Naive thymus-derived CD8-positive, alpha-beta T cell (primary cell): ENCODE results near the gene FAF1. TPM values are rescaled to one million over a fixed set of nuclear protein-coding genes. Genes with fewer than 3 reads are reported as not detected.
A peak's percentile ranks its signal among the peaks of the same experiment; 100 is the strongest.

Source experiments
- ATAC-seq, 2 donors: fragments of 150-1000 bp; cut with Tn5 transposase in 1 of 2; sonication (Bioruptor Pico), chemical (Tn5 transposase) in 1 of 2; 1 replicate in 1 of 2; 2 replicates in 1 of 2; pipeline ENCODE4 v1.10.0; 2021; ENCODE audit warnings: mild to moderate bottlenecking in 2 of 2, moderate library complexity in 2 of 2
- POLR2A ChIA-PET: fragments of 350-600 bp; sonication (Branson Sonifier 250); formaldehyde crosslinking; loops from one replicate; lab custom pipeline; 2021; ENCODE audit warnings: antibody characterized with exemption; lab: Charles Lee
- DNase-seq, 10 donors: peaks; one replicate each; pipeline versions ENCODE4 v3.0.0 to v3.0.0-alpha.2; 2020 to 2022
- H3K27ac Mint-ChIP-seq, 10 donors: one replicate each; pipeline ENCODE4 v1.8.0; 2020 to 2022; ENCODE audit warnings: mild to moderate bottlenecking in 10 of 10, mixed read lengths in 10 of 10, moderate library complexity in 4 of 10, inconsistent platforms in 1 of 10
- H3K27me3 Mint-ChIP-seq, 5 donors: one replicate each; pipeline ENCODE4 v1.8.0; 2021 to 2022; ENCODE audit warnings: mixed read lengths in 5 of 5
- H3K36me3 Mint-ChIP-seq, 3 donors: one replicate each; pipeline ENCODE4 v1.8.0; 2020 to 2022; ENCODE audit warnings: mixed read lengths in 3 of 3, mild to moderate bottlenecking in 2 of 3, inconsistent platforms in 1 of 3
- H3K4me1 Mint-ChIP-seq, 4 donors: one replicate each; pipeline ENCODE4 v1.8.0; 2021 to 2022; ENCODE audit warnings: mixed read lengths in 4 of 4
- H3K4me3 Mint-ChIP-seq, 10 donors: one replicate each; pipeline ENCODE4 v1.8.0; 2020 to 2022; ENCODE audit warnings: mild to moderate bottlenecking in 10 of 10, mixed read lengths in 10 of 10, moderate library complexity in 6 of 10, inconsistent platforms in 1 of 10
- H3K9me3 Mint-ChIP-seq, 9 donors: one replicate each; pipeline ENCODE4 v1.8.0; 2020 to 2022; ENCODE audit warnings: mixed read lengths in 9 of 9, mild to moderate bottlenecking in 3 of 9, inconsistent platforms in 1 of 9, moderate library complexity in 1 of 9
- polyA plus RNA-seq, 3 donors: library from polyadenylated mRNA; unstranded; fragments of 300-500 nt; fragmentation: Illumina TruSeq; gene quantifications; one replicate each; pipeline ENCODE4 v1.2.3, GENCODE V29; 2021
- total RNA-seq, 8 experiments: library from RNA in 2 of 8; stranded (reverse) in 2 of 8; gene quantifications; one replicate each; pipeline ENCODE4 v1.2.3 and lab custom pipeline; 2021 to 2026

Gene FAF1
- total and polyA plus RNA-seq, 5 experiments from 2014 or later, result 46.2 to 64.5 (median 48.2) TPM

DNA sequence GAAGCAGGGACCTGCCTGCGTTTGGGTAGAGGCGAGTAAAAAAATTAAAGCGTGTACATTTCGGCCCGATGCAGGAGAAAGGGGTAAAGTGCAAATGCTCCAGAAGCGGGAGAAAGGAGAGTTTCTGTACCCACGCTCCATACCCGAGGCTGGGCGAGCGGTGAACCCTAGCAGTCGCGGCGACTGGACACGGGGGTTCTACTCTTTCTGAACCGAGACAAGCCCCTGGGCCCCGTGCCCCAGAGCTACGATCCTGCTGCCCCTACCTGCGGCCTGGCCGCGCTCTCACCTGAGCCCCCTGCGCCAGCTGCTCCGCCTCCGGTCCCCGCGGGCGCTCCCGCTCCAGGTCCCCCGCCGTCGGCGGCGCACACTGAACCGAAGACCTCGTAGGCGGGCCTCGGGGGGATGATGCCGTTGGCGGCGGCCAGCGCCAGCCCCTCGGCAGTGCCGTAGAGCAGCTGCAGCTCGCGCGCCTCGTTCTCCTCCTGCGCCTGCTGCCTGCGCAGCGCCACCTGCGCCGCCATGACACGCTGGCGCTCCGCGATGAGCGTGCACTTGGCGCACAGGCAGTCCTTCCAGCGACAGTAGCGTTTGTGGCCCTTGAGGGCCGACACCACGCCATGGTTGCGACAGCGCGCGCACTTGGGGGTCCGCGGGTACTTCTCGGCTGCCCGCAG lies 539.2 kb downstream of the FAF1 start:
- Mint-ChIP-seq H3K36me3 (peaks cover 0 to 8% (median 0%) of the 10 kb centered on the region in 3 donors), H3K9me3 (peaks cover 0 to 3% (median 0%) of the 10 kb centered on the region in 9 donors), H3K4me1 (peaks cover 35 to 73% (median 61%) of the 10 kb centered on the region in 4 donors), H3K4me3 (peak overlapping the region in 6 of 10 donors; percentile 32 to 73 (median 60)), H3K27ac (peak overlapping the region in 1 of 10 donors; percentile 75), H3K27me3 (peaks cover 38 to 89% (median 68%) of the 10 kb centered on the region in 5 donors)
- ATAC-seq (no peak), DNase-seq (no peak)
- POLR2A ChIA-PET, result no interaction called here

DNA sequence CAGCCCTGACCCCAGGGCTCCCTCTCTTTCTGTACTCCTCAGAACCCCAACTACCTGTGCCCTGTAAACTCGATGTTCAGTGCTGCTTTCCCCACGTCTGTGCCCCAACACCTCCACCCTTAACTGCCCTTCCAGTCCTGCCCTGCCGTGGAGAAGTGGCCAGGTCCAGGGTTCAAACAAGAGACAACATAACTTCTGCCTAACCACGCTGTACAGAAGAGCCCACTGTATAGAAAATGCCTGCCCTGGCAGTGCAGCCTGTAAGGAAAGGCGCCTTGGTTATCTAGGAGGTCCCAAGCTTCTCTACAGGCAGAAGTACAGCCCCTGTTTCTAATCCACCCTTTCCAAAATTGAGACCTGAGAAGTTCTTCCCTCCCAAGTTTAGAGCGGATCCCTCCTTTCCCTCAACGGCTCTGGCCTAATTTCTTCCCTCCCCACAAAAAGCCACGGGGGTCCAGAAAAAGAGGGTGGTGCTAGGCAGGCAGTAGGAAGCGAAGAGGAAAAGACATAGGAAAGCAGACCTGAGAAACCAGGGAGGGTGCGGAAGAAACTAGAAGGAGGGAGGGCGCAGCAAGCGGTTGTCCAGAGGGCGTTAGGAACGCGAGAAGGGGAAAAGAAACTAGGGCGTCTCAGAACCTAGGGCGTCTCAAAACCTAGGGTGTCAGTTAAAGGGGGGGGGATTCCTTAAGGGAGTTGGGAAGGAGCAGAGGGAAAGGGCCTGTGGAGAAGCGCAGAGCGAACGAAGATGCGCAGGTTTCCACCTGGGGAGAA lies 540.0 kb downstream of the FAF1 start:
- peaks cover 0 to 3% (median 0%) of the 10 kb centered on the region in 9 donors for H3K9me3 Mint-ChIP-seq
- H3K4me1 Mint-ChIP-seq, result peaks cover 35 to 69% (median 57%) of the 10 kb centered on the region in 4 donors
- DNase-seq (no peak), ATAC-seq (no peak)
- POLR2A ChIA-PET, result no interaction called here
- peaks cover 0 to 8% (median 0%) of the 10 kb centered on the region in 3 donors for H3K36me3 Mint-ChIP-seq
- H3K27ac Mint-ChIP-seq, result peak overlapping the region in 1 of 10 donors; percentile 75
- H3K27me3 Mint-ChIP-seq, result peaks cover 38 to 87% (median 63%) of the 10 kb centered on the region in 5 donors
- peak overlapping the region in 9 of 10 donors; percentile 25 to 73 (median 57) for H3K4me3 Mint-ChIP-seq

DNA sequence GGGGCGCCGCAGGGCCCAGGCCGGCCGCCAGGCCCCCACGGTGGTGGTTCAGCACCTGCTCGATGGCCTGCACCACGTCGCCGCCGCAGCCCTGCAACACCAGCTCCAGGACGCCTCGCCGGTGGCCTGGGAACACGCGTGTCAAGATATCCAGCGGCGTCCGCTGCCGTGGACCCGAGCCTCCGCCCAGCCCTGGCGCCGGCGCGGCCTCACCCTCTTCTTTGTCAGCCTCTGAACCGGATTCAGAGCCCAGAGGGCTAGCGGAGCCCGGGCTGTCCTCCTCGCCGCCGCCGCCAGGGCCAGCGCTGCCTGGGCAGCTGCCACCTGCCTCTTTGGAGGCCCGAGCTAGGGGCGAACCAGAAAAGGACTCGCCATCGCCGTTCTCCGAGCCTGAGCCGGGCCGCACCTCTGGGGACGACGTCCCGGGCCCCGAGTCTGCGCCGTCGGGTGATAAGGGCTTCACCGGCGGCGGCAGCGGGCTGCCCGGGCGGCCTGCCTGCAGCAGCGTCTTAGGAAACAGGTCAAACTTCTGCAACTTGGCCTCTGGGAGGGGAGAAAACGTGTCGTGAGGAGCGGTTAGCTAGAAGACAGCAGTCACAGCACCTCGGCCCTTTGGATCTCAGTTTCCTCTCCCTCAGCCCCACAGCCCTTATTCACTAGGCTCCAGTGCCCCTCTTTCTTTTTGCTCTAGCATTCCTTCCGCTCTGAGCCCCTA lies 540.7 kb downstream of the FAF1 start:
- Mint-ChIP-seq H3K36me3 (peaks cover 0 to 3% (median 0%) of the 10 kb centered on the region in 3 donors), H3K9me3 (peaks cover 0 to 3% (median 0%) of the 10 kb centered on the region in 9 donors), H3K4me3 (peak overlapping the region in 7 of 10 donors; percentile 15 to 70 (median 50)), H3K4me1 (peaks cover 28 to 62% (median 49%) of the 10 kb centered on the region in 4 donors), H3K27ac (peak overlapping the region in 1 of 10 donors; percentile 34), H3K27me3 (peaks cover 41 to 87% (median 63%) of the 10 kb centered on the region in 5 donors)
- DNase-seq (no peak), ATAC-seq (no peak)
- POLR2A ChIA-PET, result no interaction called here

DNA sequence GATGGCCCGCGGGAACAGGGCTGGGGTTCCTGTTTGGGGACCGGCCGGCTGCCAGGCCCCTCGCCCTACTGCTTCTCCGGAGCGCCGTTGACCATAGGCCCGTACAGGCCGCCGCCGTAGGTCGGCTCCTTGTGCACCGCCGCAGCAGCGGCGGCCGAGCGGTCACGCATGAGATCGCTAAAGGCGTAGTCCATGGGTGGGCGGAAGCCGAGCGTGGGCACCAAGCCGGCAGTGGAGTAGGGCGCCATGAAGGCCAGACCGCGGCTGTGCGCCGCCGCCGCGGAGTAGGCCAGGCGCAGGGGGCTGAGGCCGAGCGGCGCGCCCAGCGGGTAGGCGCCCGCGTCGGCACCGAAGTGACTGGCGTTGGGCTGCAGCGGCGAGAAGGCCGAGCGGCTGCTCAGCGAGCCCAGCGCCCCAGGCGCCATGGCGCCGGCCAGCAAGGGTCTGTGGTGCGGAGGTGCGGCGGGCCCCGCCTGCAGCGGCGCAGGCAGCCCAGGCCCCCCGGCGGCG lies 541.4 kb downstream of the FAF1 start:
- DNase-seq (no peak), ATAC-seq (no peak)
- POLR2A ChIA-PET, result no interaction called here
- peak overlapping the region in 4 of 10 donors; percentile 14 to 54 (median 43) for H3K4me3 Mint-ChIP-seq
- H3K9me3 Mint-ChIP-seq, result peaks cover 0 to 5% (median 0%) of the 10 kb centered on the region in 9 donors
- H3K36me3 Mint-ChIP-seq, result no peaks in the 10 kb centered on the region
- H3K27me3 Mint-ChIP-seq, result peaks cover 42 to 87% (median 63%) of the 10 kb centered on the region in 5 donors
- H3K27ac Mint-ChIP-seq, result no peak overlapping the region
- H3K4me1 Mint-ChIP-seq, result peaks cover 23 to 55% (median 44%) of the 10 kb centered on the region in 4 donors

DNA sequence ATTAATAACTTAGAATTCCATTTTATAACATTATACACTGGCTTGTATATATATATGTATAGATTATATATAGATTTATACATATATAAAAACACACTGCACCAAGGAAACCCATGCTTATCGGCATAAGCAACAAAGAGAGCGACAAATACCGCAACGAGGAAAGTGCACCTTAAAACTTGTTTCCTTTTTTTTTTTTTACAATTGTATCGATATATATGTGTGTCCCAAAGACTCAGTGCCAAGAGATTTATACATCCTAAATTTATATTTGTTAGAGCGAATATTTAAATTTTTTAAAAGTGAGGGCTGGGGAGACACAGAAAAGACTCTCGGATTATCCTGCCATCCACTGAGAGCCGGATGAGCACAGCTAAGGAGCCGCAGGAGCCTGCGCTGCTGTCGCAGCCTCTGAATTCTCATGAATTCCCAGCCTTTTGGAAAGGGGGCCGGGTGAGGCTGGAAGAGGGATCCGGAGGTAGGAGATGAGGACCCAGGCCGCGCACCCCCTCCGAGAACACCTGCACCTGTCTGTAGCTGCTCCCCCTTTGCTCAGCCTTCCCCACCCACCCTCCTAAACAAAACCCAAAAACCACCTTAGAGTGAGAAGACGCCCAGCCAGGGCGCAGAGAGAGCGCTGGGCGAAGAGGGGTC lies 542.0 kb downstream of the FAF1 start:
- peaks cover 0 to 10% (median 0%) of the 10 kb centered on the region in 9 donors for H3K9me3 Mint-ChIP-seq
- POLR2A ChIA-PET, result no interaction called here
- ATAC-seq (no peak), DNase-seq (no peak)
- H3K36me3 Mint-ChIP-seq, result no peaks in the 10 kb centered on the region
- H3K27ac Mint-ChIP-seq, result no peak overlapping the region
- peaks cover 21 to 49% (median 40%) of the 10 kb centered on the region in 4 donors for H3K4me1 Mint-ChIP-seq
- H3K27me3 Mint-ChIP-seq, result peaks cover 44 to 87% (median 63%) of the 10 kb centered on the region in 5 donors
- H3K4me3 Mint-ChIP-seq, result peak overlapping the region in 6 of 10 donors; percentile 10 to 59 (median 35)

DNA sequence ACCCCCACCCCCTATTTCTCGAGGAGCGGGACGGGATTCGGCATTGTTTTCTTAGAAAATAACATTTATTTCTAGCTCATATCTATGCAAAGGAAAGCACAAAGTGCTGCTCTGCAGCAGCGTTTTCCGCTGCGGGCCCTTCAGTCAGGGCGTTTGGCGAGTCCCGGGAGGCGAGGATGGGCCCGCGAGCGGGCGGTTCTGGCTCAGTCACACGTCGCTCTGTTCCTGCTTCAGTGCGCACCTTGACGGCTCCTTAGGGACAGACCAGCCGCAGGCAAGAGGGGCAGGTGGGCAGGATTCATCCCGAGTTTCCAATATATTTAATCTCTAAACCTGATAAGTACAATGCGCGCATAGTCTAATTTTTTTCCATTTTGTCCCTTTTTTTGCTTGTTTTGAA lies 542.6 kb downstream of the FAF1 start:
- Mint-ChIP-seq H3K4me1 (peaks cover 17 to 43% (median 34%) of the 10 kb centered on the region in 4 donors), H3K9me3 (peaks cover 0 to 16% (median 2%) of the 10 kb centered on the region in 9 donors), H3K4me3 (peak overlapping the region in 6 of 10 donors; percentile 1 to 59 (median 36)), H3K27ac (no peak overlapping the region), H3K36me3 (no peaks in the 10 kb centered on the region), H3K27me3 (peaks cover 41 to 84% (median 64%) of the 10 kb centered on the region in 5 donors)
- DNase-seq, result no peak
- POLR2A ChIA-PET, result no interaction called here
- ATAC-seq, result no peak

DNA sequence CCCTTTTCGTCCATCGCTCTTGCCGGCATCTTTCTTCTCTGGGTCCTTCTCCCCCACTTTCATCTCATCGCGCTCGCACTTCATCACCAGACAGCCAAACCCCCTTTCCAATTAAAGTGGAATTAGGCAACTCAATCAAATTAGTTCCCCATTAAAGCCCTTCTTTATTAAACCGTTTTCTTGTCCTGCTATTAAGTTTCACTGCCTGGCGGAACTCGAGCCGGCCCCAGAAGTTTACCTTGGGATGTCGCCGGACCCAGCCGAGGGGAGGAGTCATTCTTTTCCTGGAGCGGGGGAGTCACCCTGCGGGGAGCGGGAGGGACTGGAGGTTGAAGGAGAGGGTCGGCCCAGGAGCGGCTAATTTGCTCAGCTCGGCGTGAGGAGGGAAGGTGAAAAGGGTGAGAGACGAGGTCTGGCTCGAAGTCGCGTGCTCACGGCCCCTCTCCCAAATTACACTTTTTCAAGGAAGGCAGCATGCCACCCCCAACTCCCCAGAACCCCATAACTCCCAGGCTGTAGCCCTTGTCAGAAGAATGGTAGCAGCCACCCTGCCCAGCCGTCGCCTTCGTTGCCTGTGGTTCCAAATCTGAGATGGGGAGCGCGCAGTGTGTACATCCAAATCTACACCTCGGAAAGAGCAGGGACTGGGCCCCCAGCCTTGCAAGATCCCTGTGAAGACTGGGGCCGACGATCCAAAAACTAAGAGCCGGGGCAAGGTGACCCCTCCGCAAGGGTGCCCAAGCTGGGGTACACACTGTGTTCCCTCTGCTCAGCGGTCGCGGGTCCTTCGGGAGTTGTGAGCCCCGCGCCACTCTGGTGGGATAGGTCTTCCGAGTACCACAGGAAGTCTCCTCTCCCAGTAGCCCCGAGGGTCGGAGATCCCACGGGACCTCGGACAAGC lies 543.3 kb downstream of the FAF1 start:
- ATAC-seq (no peak), DNase-seq (no peak)
- Mint-ChIP-seq H3K27me3 (peaks cover 35 to 77% (median 61%) of the 10 kb centered on the region in 5 donors), H3K36me3 (no peaks in the 10 kb centered on the region), H3K4me3 (peak overlapping the region in 4 of 10 donors; percentile 8 to 54 (median 32)), H3K4me1 (peaks cover 12 to 36% (median 28%) of the 10 kb centered on the region in 4 donors), H3K27ac (peak overlapping the region in 1 of 10 donors; percentile 71), H3K9me3 (peaks cover 0 to 17% (median 3%) of the 10 kb centered on the region in 9 donors)
- POLR2A ChIA-PET, result no interaction called here

DNA sequence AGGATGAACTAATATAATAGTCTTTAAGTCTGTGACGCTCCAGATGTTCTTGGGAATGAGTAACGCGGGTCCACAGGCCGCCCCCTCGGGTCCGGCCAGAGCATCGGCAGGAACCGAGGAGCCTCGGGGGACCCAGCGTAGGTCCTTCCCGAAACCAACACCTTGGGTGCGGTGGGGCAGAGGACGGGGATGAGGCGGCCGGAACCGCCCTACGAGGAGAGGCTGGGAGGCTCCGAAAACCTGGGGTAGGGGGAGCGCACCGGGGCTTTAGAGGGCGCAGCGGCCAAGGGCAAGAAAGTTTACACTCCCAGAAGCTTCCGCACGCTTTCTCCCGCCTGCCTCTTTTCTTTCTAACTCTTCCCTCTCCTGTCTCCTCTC lies 543.9 kb downstream of the FAF1 start:
- Mint-ChIP-seq H3K36me3 (no peaks in the 10 kb centered on the region), H3K4me1 (peaks cover 9 to 31% (median 24%) of the 10 kb centered on the region in 4 donors), H3K9me3 (peaks cover 0 to 17% (median 3%) of the 10 kb centered on the region in 9 donors), H3K27ac (no peak overlapping the region), H3K4me3 (peak overlapping the region in 3 of 10 donors; percentile 8 to 54 (median 32)), H3K27me3 (peaks cover 32 to 74% (median 58%) of the 10 kb centered on the region in 5 donors)
- POLR2A ChIA-PET, result no interaction called here
- DNase-seq, result no peak
- ATAC-seq, result no peak

DNA sequence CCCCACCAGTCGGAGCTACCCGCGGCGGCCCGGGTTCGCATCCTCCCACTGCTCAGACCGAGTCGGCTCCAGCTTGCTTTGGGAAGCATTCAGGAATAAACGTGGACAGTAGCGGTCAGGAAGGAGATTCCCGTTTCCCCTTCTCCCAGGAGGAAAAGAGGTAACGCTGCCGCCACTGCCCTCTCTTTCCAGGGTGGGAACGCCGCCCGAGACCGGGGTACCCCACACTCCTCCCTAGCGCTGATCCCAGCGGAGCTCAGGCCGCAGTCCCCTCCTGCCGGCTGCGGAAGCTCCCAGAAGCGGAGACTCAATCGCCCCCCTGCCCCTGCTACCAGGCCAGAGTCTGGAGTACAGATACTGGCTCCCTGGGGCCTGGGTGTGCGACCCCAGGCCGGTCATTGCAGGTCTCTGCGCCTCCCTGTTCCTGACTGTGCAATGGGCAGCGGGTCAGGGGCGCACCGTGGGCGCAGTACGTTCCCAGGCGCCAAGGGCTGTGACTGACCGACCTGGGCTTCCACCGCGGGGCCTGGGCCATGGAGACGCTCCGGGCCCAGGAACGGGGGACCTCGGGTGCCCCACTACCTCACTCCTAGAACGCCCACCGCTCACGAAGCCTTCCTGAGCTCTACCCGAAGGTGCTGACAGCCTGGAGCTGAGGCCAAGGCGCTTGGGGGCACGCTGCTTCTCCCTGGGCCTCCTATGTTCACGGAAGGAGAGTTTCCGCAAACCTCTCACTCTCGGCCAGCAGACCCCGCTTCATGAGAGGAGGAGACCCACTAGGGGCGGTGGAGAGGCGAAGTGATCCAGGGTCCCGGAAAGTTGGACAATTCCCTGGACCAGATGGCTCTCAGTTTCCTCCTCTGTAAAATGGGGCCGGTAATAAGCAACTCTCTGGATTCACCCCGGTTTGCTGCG lies 544.6 kb downstream of the FAF1 start:
- no peak overlapping the region for H3K27ac Mint-ChIP-seq
- H3K4me3 Mint-ChIP-seq, result peak overlapping the region in 1 of 10 donors; percentile 54
- peaks cover 0 to 17% (median 3%) of the 10 kb centered on the region in 9 donors for H3K9me3 Mint-ChIP-seq
- H3K36me3 Mint-ChIP-seq, result no peaks in the 10 kb centered on the region
- ATAC-seq, result no peak
- H3K4me1 Mint-ChIP-seq, result peaks cover 8 to 30% (median 23%) of the 10 kb centered on the region in 4 donors
- DNase-seq, result no peak
- peaks cover 35 to 77% (median 62%) of the 10 kb centered on the region in 5 donors for H3K27me3 Mint-ChIP-seq
- POLR2A ChIA-PET, result no interaction called here

DNA sequence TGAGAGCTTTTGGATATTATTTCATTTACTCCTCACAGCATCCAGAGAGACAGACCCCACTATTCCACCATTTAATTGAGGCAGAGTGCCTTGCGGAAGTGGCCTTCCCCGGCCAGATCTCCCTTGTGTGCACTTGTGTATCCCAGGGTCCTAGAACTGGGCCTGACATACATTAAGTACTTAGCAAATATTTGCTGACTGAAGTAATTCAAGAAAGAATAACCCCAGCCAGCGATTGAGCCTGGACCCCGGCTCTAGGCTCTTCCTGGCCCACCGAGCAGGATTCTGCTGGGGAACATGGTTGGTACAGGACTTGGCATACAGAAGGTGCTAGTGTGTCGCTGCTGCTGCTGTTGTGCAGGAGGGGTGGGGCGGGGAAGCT lies 545.2 kb downstream of the FAF1 start:
- H3K27ac Mint-ChIP-seq, result no peak overlapping the region
- peaks cover 0 to 21% (median 6%) of the 10 kb centered on the region in 9 donors for H3K9me3 Mint-ChIP-seq
- POLR2A ChIA-PET, result no interaction called here
- peaks cover 31 to 77% (median 57%) of the 10 kb centered on the region in 5 donors for H3K27me3 Mint-ChIP-seq
- peaks cover 2 to 24% (median 16%) of the 10 kb centered on the region in 4 donors for H3K4me1 Mint-ChIP-seq
- no peak overlapping the region for H3K4me3 Mint-ChIP-seq
- DNase-seq, result no peak
- no peaks in the 10 kb centered on the region for H3K36me3 Mint-ChIP-seq
- no peak for ATAC-seq
